AG10803 (cell line): ENCODE results near the gene ACRBP.
"Not testable (repeated sequence)": the region's sequence is repeated elsewhere in the genome, so short reads cannot be mapped to it uniquely, and the experiment has no call there.

ENCODE experiments used
- DNase-seq: peaks from one replicate; pipeline ENCODE4 v3.0.0; 2010; ENCODE audit warnings: low read depth
- H3K4me3 ChIP-seq: 2 replicates; pipeline ENCODE4 v1.5.1; 2011; ENCODE audit warnings: mild to moderate bottlenecking, low read length, control low read depth
- CTCF ChIP-seq: conservative IDR thresholded peaks from 2 replicates; pipeline ENCODE4 v1.5.1; 2011; ENCODE audit warnings: mild to moderate bottlenecking, low read length, control low read depth, inconsistent platforms

ACRBP gene

GRCh38 chr12:6602526-6602925, 44.7 kb downstream of the ACRBP start:
- no peak for DNase-seq
- peak overlapping the region; percentile 43; the same call in 1 of the 2 replicates for H3K4me3 ChIP-seq
- TF ChIP-seq CTCF, result no peak

GRCh38 chr12:6595673-6596072, 51.6 kb downstream of the ACRBP start:
- not testable (repeated sequence) for DNase-seq, H3K4me3 ChIP-seq

GRCh38 chr12:6592087-6592486, 55.1 kb downstream of the ACRBP start:
- no peak for DNase-seq
- no peak overlapping the region for H3K4me3 ChIP-seq
- TF ChIP-seq CTCF, result no peak
